Uterus (tissue), 4 donors: ENCODE measurements around the gene ATG16L1. TPM values are rescaled to one million over a fixed set of nuclear protein-coding genes. Genes with fewer than 3 reads are reported as not detected.

ENCODE experiments used
- DNase-seq, 2 donors: peaks; one replicate each; pipeline ENCODE4 v3.0.0-alpha.2; 2019 to 2020
- H3K27ac ChIP-seq, 2 donors: fragments of 200-600 bp; sonication (generic); 1 replicate in 1 of 2; 2 replicates in 1 of 2; pipeline ENCODE4 v1.5.1; 2016 to 2018
- H3K27me3 ChIP-seq, 2 donors: fragments of 200-600 bp; sonication (generic); one replicate each; pipeline ENCODE4 v1.5.1; 2018 to 2019; ENCODE audit warnings: control low read depth in 1 of 2
- H3K36me3 ChIP-seq, 2 donors: fragments of 200-600 bp; sonication (generic); one replicate each; pipeline ENCODE4 v1.5.1; 2019; ENCODE audit warnings: control low read depth in 1 of 2
- H3K4me1 ChIP-seq, 2 donors: fragments of 200-600 bp; sonication (generic); one replicate each; pipeline ENCODE4 v1.5.1; 2018 to 2019; ENCODE audit warnings: control low read depth in 1 of 2
- H3K4me3 ChIP-seq, 2 donors: fragments of 200-600 bp; sonication (generic); 1 replicate in 1 of 2; 2 replicates in 1 of 2; pipeline ENCODE4 v1.5.1; 2018 to 2019; ENCODE audit warnings: mild to moderate bottlenecking in 1 of 2
- H3K9me3 ChIP-seq, 2 donors: fragments of 200-600 bp; sonication (generic); one replicate each; pipeline ENCODE4 v1.5.1; 2019; ENCODE audit warnings: control low read depth in 1 of 2
- CTCF ChIP-seq, 4 experiments: fragments of 200-600 bp in 2 of 4; fragments of 450-650 bp in 2 of 4; sonication (generic) in 2 of 4; IDR thresholded peaks; one replicate each; pipeline ENCODE4 v1.5.1; 2016 to 2019; ENCODE audit warnings: antibody characterized with exemption in 4 of 4, mild to moderate bottlenecking in 2 of 4, moderate library complexity in 1 of 4
- POLR2A ChIP-seq, 2 donors: fragments of 450-650 bp; IDR thresholded peaks; one replicate each; pipeline ENCODE4 v1.6.1; 2016; ENCODE audit warnings: antibody characterized with exemption in 2 of 2, mild to moderate bottlenecking in 1 of 2, moderate library complexity in 1 of 2
- intact Hi-C: fragments of 100-400 bp; cut with DNase I; formaldehyde crosslinking; loops from one replicate; pipeline ENCODE4 v1.15.1; 2023; ENCODE audit warnings: low total_unique reads
- total RNA-seq, 4 donors: library from RNA; depleted of rRNA in 3 of 4; stranded (reverse); fragments of >200 nt in 3 of 4; gene quantifications; one replicate each; pipeline versions ENCODE4 v1.1.0 to v1.2.4, GENCODE V29; 2014 to 2023
- donor health status: DM: yes; HTN: yes; CAD: no.

Gene ATG16L1
- total RNA-seq, 4 donors from 2014 or later: 26.2 to 42.9 (median 31.9) TPM

- Histone ChIP-seq H3K36me3 (no peaks in the 10 kb centered on the region), H3K4me3 (no peak overlapping the region), H3K9me3 (no peaks in the 10 kb centered on the region), H3K27me3 (no peaks in the 10 kb centered on the region), H3K27ac (no peak overlapping the region), H3K4me1 (no peaks in the 10 kb centered on the region)
- DNase-seq: no peak
- intact Hi-C loops: no loop called here
- no peak for TF ChIP-seq POLR2A (IDR thresholded peaks at IDR 0.05)
- TF ChIP-seq CTCF (IDR thresholded peaks at IDR 0.05): no peak
These were observed 8.1 kb upstream of the ATG16L1 start for GRCh38 chr2:233243348-233243747.

GRCh38 chr2:233244818-233245217, 6.7 kb upstream of the ATG16L1 start:
- TF ChIP-seq POLR2A (IDR thresholded peaks at IDR 0.05) (no peak), CTCF (IDR thresholded peaks at IDR 0.05) (no peak)
- intact Hi-C loops: no loop called here

GRCh38 chr2:233245406-233245805, 6.1 kb upstream of the ATG16L1 start:
- Histone ChIP-seq H3K27ac (no peak overlapping the region), H3K9me3 (no peaks in the 10 kb centered on the region), H3K4me3 (no peak overlapping the region), H3K4me1 (no peaks in the 10 kb centered on the region), H3K27me3 (no peaks in the 10 kb centered on the region), H3K36me3 (peaks cover 0 to 2% of the 10 kb centered on the region in 2 donors)
- no peak for TF ChIP-seq CTCF (IDR thresholded peaks at IDR 0.05)
- no peak for TF ChIP-seq POLR2A (IDR thresholded peaks at IDR 0.05)
- no peak for DNase-seq
- intact Hi-C loops: no loop called here

More at GRCh38 chr2:233244818-233245217, 6.7 kb upstream of the ATG16L1 start:
- H3K4me1 ChIP-seq: no peaks in the 10 kb centered on the region
- DNase-seq: no peak
- H3K27me3 ChIP-seq: no peaks in the 10 kb centered on the region
- no peak overlapping the region for H3K27ac ChIP-seq
- no peaks in the 10 kb centered on the region for H3K9me3 ChIP-seq
- no peak overlapping the region for H3K4me3 ChIP-seq
- H3K36me3 ChIP-seq: no peaks in the 10 kb centered on the region

GRCh38 chr2:233247116-233247515, 4.4 kb upstream of the ATG16L1 start:
- TF ChIP-seq POLR2A (IDR thresholded peaks at IDR 0.05) (no peak), CTCF (IDR thresholded peaks at IDR 0.05) (no peak)
- Histone ChIP-seq H3K4me3 (no peak overlapping the region), H3K27ac (no peak overlapping the region)

GRCh38 chr2:233247744-233248143, 3.7 kb upstream of the ATG16L1 start:
- TF ChIP-seq POLR2A (IDR thresholded peaks at IDR 0.05): no peak
- TF ChIP-seq CTCF (IDR thresholded peaks at IDR 0.05): no peak
- Histone ChIP-seq H3K4me1 (peaks cover 0 to 4% of the 10 kb centered on the region in 2 donors), H3K36me3 (peaks cover 0 to 2% of the 10 kb centered on the region in 2 donors), H3K27me3 (no peaks in the 10 kb centered on the region), H3K4me3 (no peak overlapping the region), H3K9me3 (no peaks in the 10 kb centered on the region), H3K27ac (no peak overlapping the region)
- DNase-seq: no peak
- intact Hi-C loops: no loop called here

More at GRCh38 chr2:233247116-233247515, 4.4 kb upstream of the ATG16L1 start:
- intact Hi-C loops: no loop called here
- no peaks in the 10 kb centered on the region for H3K9me3 ChIP-seq
- no peaks in the 10 kb centered on the region for H3K4me1 ChIP-seq
- no peaks in the 10 kb centered on the region for H3K27me3 ChIP-seq
- peaks cover 0 to 2% of the 10 kb centered on the region in 2 donors for H3K36me3 ChIP-seq
- DNase-seq: no peak
